ENCODE results near the gene NOTO. TPM values are rescaled to one million over a fixed set of nuclear protein-coding genes. Genes with fewer than 3 reads are reported as not detected.

Gene NOTO
- total and polyA plus RNA-seq, 10 of the 15 experiments (the other 5 are each of a cell fraction or from before 2014, with no cell fraction given), result not detected

GRCh38 chr2:73176881-73177644 lies 25.3 kb upstream of the NOTO start (continued):
- TF ChIP-seq MEF2B (IDR thresholded peaks at IDR 0.05; ENCODE audit: partially characterized antibody, poor library complexity, severe bottlenecking), result peak; percentile 12
- peak; percentile 71 for TF ChIP-seq SMC3 (IDR thresholded peaks at IDR 0.05; ENCODE audit: borderline replicate concordance, low read length)
- no peak for TF ChIP-seq RELB (IDR thresholded peaks at IDR 0.05; ENCODE audit: low read depth)
- no peak for TF ChIP-seq ASH2L (IDR thresholded peaks at IDR 0.05; ENCODE audit: borderline replicate concordance, low read depth)
- 0 out of 2 replicates have a peak, but pooled peaks have one; percentile 18 for TF ChIP-seq STAT1 (conservative IDR thresholded peaks at IDR 0.05)
- no peak for TF ChIP-seq SRF (IDR thresholded peaks at IDR 0.05; ENCODE audit: low read depth in 2 of 2, low read length in 2 of 2)
- no peak for TF ChIP-seq REST (IDR thresholded peaks at IDR 0.05; ENCODE audit: low read depth, low read length)
- TF ChIP-seq JUND (IDR thresholded peaks at IDR 0.05; ENCODE audit: low read depth, low read length), result no peak
- no peak for TF ChIP-seq ATF3 (IDR thresholded peaks at IDR 0.05; ENCODE audit: borderline replicate concordance, extremely low read depth, low read depth, low read length)
- peak; percentile 26 to 27; a peak in 1 of 4 replicates for TF ChIP-seq BHLHE40 (IDR thresholded peaks at IDR 0.05; ENCODE audit: borderline replicate concordance in 1 of 2, low read depth in 2 of 2, low read length in 1 of 2)
- no peak for TF ChIP-seq BCL11A (IDR thresholded peaks at IDR 0.05; ENCODE audit: low read depth, low read length)
- no peak for TF ChIP-seq ATF7 (IDR thresholded peaks at IDR 0.05; ENCODE audit: low read depth)
- no peak for TF ChIP-seq USF2 (IDR thresholded peaks at IDR 0.05; ENCODE audit: borderline replicate concordance, low read depth, low read length)
- TF ChIP-seq PKNOX1 (IDR thresholded peaks at IDR 0.05), result 0 out of 2 replicates have a peak, but pooled peaks have one; percentile 8
- no peak for TF ChIP-seq BACH1 (IDR thresholded peaks at IDR 0.05; ENCODE audit: borderline replicate concordance)
- no peak for TF ChIP-seq ZBED1 (IDR thresholded peaks at IDR 0.05; ENCODE audit: borderline replicate concordance)
- TF ChIP-seq MLLT1 (IDR thresholded peaks at IDR 0.05), result no peak; the same call in 1 of the 2 replicates
- TF ChIP-seq NR2C1 (IDR thresholded peaks at IDR 0.05), result no peak
- no peak for TF ChIP-seq POU2F2 (IDR thresholded peaks at IDR 0.05; ENCODE audit: borderline replicate concordance, low read depth, low read length)
- 0 out of 2 replicates have a peak, but pooled peaks have one; percentile 46 for TF ChIP-seq ZNF217 (IDR thresholded peaks at IDR 0.05)

All from GM12878 (cell line).